HTERT RPE-1 (cell line): ENCODE data around the gene COL18A1.
"Not testable (repeated sequence)": the region's sequence is repeated elsewhere in the genome, so short reads cannot be mapped to it uniquely, and the experiment has no call there.

ENCODE experiments used
- in situ Hi-C: fragments of 300-500 bp; cut with MboI; formaldehyde crosslinking; loops from 4 replicates; pipeline ENCODE4 v1.14.3; 2020; ENCODE audit warnings: low sequenced_read_pairs

COL18A1 gene

DNA sequence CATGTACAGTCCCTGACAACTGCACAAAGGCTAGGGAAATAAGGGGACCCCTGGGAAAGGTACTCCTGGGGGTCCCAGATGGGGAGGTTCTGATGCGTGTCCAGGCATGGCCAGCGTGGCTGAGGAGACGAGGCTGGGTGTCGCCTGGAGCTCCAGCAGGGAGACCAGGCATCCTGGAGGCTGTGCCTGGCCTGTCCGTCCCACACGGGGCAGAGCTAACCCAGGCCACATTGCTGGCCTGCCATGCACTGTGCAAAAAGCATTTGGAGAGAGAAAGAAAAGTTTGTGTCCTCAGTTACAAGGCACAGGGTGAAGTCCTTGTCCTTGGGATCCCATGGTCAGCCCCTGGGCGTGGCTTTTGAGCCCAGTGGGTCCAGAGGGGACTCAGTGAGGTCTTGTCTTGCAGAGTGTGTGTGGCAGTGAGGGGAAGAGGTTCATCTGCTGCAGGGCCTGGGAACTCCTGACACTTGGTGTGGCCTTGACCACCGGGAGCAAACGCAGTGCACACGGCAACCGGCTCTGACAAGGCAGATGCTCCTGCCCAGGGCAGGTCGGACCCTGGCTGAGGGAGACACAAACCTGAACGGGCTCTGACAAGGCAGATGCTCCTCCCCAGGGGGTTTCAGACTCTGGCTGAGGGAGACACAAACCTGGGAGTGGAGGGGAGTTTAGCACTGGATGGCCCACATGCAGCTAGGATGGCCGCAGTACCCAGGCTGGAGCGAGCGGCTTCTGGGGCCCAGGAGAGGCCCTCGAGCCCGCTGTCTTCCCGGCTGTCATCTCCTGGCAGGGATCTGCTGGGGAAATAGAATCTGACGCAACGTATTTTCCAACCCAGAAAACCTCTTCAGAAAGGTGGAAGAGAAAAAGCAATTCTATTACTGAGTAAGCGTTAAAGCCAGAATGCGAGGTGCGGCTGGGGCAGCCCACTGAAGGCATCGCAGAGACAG is 37.3 kb upstream of the COL18A1 start:
- in situ Hi-C loops: no loop called here

DNA sequence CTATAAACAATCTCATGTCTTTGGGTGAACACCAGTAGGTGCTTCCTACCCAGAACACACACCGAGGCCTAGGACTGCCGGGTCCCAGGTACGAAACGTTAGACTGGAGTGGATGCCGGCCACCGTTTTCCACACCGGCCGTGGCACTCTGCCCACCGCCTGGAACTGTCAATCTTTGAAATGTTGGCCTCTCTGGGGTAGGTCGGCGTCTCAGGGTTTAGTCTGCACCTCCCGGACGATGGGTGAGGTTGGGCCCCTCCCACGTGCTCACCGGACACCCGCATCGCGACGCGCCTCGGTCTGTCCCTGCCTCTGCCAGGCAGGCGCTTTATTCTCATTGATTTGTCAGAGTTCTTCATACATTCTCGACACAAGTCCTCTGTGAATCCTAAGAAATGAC is 35.9 kb upstream of the COL18A1 start:
- in situ Hi-C loops: not testable (repeated sequence)

DNA sequence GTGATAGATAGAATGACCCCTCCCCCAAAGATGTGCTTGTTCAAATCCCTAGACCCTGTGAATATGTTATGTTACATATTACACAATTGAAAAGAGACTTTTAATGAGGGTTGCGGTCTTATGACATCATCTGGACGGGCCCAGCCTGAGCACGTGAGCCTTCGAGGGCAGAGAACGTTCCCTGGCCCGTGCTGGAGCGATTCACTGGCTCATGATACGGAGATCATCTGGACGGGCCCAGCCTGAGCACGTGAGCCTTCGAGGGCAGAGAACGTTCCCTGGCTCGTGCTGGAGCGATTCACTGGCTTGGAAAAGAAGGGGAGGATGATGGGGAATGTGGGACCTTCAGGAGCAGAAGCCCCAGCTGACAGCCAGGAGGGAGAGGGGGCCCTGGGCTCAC is 34.4 kb upstream of the COL18A1 start:
- in situ Hi-C loops: no loop called here

DNA sequence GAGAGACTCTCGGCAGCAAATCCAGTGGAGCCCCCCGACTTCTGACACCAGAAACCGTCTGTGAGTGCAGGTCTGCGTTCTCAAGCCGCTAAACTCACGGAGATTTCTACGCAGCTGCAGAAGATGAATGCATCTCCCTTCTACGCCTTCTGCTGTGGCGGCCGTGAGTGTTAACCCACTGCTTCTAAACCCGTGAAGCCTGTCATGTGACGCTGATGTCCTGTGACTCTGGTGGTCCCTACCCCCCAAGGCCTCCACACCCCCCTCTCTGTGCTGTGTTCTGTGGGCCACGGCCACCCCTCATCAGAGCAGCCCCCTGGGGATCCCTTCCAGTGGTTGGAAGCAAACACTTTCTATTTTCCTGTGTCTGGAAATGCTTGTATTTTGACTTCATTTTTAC is 33.9 kb upstream of the COL18A1 start:
- in situ Hi-C loops: no loop called here

DNA sequence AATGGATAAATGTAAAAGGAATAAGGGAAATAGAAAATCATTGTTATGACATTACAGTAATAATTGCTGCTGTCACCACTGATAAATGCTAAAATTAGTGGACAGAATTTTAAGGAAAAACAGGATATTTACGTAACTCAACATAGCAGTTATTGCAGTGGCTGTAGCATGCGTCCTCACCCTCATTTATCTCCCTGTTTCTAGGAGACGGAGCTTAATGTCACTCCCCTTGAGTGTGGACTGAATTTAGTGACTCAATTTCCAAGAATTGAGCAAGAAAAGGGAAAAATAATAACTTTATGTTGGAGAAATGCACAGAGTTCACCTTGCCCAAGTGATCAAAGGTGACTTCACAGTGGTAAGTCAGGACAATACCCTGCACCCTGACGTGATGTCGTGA is 33.3 kb upstream of the COL18A1 start:
- in situ Hi-C loops: no loop called here

DNA sequence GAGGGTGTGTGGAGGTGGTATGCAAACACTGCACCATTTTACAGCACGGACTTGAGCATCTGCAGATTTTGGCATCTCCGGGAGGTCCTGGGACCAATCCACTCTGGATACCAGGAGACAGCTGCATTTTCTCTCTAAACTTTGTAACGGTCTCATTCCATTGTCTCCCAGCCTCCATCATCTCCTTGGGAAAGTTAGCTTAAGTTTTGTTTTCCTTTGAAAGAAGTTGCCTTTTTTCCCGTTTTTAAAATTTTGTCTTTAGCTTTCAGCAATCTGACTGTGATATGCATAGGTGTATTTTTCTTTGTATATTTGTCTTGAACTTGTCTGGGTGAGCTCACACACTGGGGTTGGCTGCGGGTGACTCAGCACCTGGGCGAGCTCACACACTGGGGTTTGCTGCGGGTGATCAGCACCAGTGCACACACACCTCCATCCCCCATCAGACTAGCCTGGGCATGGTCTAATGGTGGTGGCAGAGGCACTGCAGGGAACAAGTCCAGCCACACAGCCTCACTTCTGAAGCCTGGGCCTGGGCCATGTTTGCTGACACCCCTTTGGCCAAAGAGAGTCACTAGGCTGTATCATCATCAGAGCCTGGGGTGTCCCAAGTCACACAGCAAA is 32.1 kb upstream of the COL18A1 start:
- in situ Hi-C loops: no loop called here

DNA sequence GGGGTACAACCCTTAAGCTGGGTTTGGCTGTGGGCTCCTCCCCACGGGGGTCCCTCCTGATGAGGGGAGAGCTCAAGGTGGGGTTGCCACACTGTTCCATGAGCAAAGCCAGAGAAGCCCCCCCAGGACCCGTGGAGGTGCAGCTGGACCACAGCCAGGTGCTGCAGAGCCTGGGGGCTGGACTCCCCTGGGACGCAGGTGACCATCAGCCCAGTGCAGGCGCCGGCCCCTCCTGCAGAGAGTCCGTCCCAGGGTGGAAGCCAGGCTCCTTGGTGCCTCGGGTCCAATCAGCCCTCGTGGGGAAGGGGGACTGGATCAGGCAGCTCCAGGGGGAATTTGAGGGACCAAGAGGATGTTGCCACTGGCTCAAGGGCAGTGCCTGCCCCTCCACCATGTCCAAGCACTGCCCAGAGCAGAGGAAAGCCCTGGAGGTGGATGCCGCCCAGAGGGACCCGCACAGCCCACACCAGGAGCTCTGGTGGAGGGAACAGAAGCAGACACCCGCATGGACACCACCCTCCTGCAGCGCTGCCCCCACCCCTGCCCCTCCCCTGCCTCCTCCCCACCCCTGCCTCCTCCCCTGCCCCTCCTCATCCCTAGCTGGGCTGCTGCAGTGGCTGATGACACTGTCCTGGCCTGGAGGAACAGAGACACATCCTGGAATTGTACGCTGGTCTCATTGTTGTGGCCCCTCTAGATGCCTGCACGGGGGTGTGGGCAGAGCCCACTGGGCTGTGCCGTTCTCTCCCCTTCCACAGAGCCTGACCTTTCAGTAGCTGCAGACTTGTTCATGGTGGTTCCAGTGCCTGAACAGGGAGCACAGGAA is 30.8 kb upstream of the COL18A1 start:
- in situ Hi-C loops: no loop called here

DNA sequence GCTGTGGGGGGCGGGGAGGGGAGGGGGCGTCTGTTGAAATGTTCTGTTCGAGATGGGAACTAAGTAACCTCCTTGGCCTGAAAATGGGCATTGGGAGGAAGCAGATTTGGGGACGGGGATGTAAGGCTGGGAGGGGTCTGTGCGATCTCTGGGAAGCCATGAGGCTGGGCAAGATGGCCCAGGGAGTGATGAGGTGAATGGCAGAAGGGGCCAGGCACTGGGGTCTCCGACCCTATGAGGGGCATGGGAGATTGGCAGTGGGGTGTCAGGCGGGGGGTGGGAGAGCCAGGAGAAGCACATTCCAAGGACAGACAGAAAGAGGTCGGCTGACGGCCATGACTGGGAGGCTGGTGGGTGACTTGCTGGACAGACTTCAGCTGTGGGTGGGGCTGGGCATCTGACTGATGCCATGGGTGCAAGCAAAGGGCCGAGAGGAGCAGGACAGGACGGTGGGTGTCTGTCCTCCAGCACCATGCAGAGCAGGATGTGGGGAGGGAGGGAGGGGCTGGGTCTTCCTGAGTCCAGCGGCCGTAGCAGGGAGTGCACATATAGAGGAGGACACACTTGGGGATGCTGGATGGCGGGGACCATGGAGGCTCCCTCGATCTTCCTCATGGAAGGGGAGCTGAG is 30.0 kb upstream of the COL18A1 start:
- in situ Hi-C loops: no loop called here

DNA sequence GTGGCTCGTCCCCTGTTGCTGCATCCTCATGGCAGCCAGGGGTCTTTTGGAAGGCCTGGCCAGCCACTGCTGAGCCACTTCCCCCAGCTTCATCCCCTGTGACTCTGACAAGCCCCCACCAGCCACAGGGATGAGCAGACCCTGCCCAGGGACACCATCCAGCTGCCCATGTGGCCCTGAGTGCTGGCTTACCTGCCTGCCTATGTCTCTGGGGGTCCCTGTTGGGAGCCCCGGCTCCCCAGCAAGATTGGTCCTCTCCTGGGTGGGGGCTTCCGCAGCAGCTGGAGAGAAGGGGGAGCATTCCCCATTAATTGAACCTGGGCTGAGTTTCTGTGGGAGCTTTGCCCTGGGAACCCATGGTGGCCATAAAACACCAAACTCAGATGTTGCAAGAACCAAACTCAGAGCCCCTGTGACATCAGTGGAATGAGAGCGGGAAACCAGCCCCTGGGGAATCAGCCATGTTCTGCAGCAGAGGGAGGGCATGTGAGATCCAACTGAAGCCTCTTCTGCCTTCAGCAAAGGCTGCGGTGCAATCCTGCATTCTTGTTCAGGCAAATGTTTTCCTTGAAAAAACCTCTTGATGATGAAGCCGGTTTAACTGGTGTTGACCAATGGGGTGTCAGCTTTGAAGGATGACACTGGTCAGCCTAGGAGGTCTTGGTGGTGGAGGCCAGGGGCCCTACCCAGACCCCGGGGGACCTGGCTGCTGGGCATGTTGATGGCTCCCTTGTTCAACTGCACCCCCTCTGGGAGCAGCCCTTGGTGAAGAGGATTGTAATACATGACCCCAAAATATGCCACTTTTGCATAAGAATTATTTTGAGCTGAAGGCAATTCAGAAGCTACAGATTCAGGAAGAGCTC is 28.3 kb upstream of the COL18A1 start:
- in situ Hi-C loops: no loop called here

DNA sequence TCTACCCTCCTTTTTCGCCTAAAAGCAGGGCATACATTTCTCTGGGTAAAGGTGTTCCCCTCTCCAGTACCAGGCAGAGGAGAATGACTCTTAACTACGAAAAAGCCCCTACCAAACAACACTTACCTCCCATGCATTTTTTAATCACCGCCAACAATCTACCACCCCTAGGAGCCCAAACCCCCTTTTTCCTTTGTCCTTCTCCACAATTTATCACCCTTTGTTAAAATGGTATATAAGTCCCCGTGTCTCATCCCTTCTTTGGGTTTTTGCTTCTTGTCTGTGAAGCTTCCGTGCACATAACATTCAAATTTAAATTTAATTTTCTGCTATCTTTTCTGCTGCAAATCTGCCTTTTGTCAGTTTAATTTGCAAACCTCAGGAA is 27.6 kb upstream of the COL18A1 start:
- in situ Hi-C loops: no loop called here

DNA sequence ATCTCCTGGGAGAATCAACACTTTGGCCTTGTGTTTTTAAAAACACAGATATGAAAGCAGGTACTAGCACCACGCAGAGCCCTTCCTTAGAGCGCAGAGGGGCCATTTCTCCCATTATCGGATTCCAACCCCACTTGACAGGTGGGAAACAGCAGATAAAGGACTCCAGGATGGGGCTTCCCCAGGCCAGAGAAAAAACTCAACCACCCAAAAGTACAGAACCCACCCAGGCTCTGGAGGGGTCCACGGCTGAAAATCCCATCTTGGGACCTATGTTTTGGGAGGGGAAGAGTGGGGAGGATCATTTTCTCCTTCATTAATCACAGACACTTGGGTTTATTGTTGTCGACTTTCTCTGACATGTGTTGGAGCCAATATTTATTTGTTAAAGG is 27.1 kb upstream of the COL18A1 start:
- in situ Hi-C loops: no loop called here

DNA sequence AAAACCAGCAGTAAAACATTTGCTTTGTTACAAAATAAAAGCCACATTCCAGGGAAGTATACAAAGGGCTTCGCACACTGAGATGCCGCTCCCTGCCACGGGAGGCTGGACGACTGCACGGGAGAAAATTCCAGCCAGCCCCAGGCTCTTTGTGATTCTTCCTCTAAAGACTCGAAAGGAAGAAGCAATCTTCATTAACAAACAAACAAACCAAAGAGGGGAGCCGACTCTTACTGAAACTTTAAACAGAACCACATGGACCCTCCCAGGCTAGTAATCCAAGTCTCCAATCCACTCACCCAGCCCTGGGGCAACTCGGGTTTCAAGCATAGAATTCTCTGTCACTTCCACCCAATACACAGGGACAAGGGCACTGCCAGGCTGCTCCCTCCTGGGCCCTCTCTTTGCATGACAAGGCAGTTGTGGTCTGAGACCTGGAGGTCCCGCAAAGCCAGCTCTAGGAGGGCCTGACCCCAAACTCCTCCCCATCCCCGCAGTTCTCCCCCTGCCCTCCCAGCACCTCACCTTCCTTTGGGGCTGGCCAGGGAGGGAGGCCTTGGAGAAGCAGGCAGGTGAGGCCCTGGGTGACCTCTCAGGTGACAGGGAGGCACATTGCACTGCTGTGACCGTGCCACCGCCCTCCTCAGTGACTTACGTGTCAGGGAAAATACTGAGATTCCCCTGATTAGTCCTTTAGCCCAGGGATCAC is 26.6 kb upstream of the COL18A1 start:
- in situ Hi-C loops: no loop called here

DNA sequence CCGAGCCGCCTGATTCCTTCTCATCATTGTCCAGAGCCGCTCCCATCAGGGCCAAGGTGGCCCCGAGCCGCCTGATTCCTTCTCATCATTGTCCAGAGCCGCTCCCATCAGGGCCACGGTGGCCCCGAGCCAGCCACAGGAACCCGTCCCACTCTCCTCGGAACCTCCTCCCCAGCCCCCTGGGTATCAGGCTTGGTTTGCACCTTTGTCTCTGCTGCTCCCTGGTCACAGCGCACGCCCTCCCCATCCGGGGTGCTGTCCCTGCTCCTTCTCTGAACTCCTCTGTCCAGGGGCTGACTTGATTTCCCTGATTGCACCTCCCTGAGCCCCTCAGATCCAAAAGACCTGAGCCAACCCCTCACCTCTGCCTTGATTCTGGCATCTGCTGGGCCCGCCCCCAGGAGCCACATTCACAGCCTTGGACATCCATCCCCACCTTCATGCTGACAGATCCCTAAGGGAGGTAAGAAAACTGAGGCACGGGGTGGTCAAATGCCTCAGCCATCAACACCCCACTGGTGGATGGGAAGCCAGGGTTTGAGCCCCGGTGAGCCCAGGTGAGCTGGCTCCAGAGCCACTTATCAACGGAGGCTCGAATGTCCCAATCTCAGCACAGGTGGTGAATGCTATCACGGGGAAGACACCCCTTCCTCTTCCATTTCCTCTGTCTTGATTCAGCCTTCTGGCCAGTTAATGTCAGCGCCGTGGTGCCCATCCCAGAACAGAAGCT is 25.6 kb upstream of the COL18A1 start:
- in situ Hi-C loops: no loop called here

DNA sequence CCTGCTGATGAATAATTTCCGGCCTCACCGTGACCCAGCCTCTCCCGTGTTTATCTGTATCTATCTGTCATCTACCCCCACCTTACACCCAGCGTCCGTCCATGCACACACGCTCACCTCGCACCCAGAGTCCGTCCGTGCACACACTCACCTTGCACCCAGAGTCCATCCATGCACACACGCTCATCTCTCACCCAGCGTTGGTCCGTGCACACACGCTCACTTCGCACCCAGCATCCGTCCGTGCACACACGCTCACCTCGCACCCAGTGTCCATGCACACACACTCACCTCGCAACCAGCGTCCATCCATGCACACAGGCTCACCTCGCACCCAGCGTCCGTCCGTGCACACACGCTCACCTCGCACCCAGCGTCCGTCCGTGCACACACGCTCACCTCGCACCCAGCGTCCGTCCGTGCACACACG is 25.0 kb upstream of the COL18A1 start:
- in situ Hi-C loops: no loop called here

DNA sequence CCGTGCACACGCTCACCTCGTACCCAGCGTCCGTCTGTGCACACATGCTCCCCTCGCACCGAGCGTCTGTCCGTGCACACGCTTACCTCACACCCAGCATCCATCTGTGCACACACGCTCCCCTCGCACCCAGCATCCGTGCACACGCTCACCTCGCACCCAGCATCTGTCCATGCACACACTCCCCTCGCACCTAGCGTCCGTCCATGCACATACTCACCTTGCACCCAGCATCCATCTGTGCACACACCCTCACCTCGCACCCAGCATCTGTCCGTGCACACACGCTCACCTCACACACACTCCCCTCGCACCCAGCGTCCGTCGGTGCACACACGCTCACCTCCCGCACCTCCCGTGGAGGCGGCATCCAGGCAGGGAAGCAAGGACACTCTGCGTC is 24.4 kb upstream of the COL18A1 start:
- in situ Hi-C loops: no loop called here

DNA sequence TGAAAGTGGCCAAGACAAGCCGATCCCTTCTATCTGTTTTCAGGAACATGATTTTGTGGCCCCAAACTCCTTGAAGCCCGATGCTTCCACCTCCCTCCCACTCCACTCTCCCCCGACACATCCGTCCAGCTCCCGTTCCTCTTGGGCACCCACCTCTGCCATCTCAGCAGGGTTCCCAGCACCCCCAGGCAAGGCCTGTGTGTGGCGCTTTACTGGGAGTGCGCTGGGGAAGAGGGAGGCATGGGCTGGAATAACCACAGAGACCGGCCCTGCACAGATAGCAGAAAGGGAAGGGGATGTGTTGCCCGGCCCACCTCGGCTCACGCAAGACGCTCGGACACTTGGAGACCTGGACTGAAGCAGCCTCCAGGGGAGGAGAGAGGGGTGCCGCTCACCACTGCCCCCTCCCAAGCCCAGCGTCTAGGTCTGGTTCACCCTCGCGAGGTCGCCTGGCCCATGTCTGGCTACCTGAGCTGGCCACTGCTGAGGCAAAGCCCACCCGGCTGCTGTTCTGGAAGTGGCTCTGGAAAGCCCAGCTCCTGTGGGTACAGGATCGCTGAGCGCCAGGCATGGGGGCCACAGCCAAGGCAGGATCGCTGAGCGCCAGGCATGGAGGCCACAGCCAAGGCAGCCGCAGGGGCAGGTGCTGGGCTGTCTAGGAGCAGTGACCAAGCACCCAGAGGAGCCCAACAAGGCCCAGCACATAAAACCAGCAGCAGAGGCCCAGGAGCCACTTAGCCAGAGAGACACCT is 23.8 kb upstream of the COL18A1 start:
- in situ Hi-C loops: no loop called here

DNA sequence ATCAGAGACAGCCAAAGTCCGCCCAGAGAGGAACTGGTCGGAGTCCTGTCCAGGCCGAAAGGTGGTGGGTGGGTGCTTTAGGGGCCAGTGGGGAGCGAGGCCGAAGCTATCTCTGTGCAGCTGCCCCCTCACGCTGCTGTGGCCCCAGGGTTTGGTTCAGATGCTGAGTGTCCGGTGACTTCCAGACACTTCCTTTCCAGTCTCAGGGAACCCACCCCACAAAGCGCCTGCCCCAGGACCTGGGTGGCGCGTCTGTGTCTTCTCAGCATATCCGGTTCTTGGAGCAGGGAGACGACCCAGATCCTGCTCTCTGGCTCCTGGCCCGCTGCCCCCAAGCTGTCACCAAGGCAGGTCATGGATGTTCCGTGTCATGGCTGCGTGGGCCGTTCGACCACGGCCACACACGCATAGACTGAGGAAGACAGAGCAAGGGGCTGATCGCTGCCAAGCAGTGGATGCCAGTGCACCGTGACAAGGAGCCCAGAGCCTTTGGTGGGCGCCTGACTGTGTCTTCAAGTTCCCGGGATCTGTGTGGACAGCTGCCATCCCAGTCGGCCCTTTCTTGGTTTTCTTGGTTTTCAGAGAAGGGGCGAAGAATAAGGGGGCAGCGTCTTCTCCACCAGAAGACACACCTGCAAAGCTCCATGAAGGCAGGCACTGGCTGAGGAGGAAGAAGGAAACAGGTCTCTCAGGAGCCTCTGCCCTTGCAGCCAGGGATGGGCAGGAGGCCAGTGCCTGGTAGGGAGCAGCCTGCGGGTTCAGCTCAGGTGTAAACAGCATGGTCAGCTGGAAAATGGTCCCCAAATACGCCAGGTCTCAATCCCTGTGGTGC is 22.9 kb upstream of the COL18A1 start:
- in situ Hi-C loops: no loop called here

DNA sequence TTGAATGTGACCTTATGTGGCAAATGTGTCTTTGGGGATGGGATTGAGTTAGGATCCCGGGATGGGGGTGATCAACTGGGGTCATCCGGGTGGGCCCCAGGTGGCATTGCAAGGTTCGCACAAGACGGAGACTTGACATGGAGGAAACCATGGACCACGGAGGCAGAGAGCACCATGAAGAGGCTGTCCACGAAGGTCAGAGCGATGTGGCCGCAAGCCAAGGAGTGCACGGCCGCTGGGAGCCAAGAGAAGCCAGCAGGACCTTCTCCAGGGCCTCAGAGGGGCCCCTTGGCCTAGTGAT is 22.3 kb upstream of the COL18A1 start:
- in situ Hi-C loops: no loop called here
